CD14-positive monocyte (primary cell): ENCODE measurements around the gene ITGA3. TPM values are rescaled to one million over a fixed set of nuclear protein-coding genes. Genes with fewer than 3 reads are reported as not detected.

Experiments
- DNase-seq, 3 donors: peaks; one replicate each; pipeline ENCODE4 v3.0.0-alpha.2; 2011 to 2022
- H2AFZ ChIP-seq: 2 replicates; pipeline ENCODE4 v1.6.0; 2012; ENCODE audit warnings: mild to moderate bottlenecking, low read depth, low read length, inconsistent platforms; ENCODE audit not compliant: insufficient read depth, poor library complexity, severe bottlenecking
- H3K27ac ChIP-seq, 2 donors: 1 replicate in 1 of 2; 2 replicates in 1 of 2; pipeline ENCODE4 v1.5.1; 2012 to 2013; ENCODE audit warnings: low read length in 2 of 2, control low read depth in 1 of 2, inconsistent platforms in 1 of 2, low read depth in 1 of 2, mild to moderate bottlenecking in 1 of 2
- H3K27me3 ChIP-seq, 2 donors: one replicate each; pipeline versions ENCODE4 v1.6.0 to v1.6.1; 2011 to 2013; ENCODE audit warnings: low read length in 2 of 2; ENCODE audit not compliant: control insufficient read depth in 2 of 2, insufficient read depth in 2 of 2
- H3K36me3 ChIP-seq, 2 donors: replicated peaks in 1 of 2; 1 replicate in 1 of 2; 2 replicates in 1 of 2; pipeline versions ENCODE4 v1.5.1 to v1.6.1; 2012 to 2013; ENCODE audit warnings: low read length in 2 of 2, control low read depth in 1 of 2, inconsistent platforms in 1 of 2, mild to moderate bottlenecking in 1 of 2; ENCODE audit not compliant: insufficient read depth in 2 of 2, control insufficient read depth in 1 of 2
- H3K4me1 ChIP-seq, 2 donors: 1 replicate in 1 of 2; 2 replicates in 1 of 2; pipeline versions ENCODE4 v1.5.1 to v1.6.1; 2012 to 2013; ENCODE audit warnings: low read length in 2 of 2, control low read depth in 1 of 2, inconsistent platforms in 1 of 2, mild to moderate bottlenecking in 1 of 2, moderate library complexity in 1 of 2; ENCODE audit not compliant: insufficient read depth in 2 of 2, control insufficient read depth in 1 of 2
- H3K4me2 ChIP-seq: replicated peaks from 2 replicates; pipeline ENCODE3; 2012; ENCODE audit warnings: low read length, moderate library complexity, mild to moderate bottlenecking; ENCODE audit not compliant: poor library complexity, severe bottlenecking; ENCODE audit errors: extremely low read depth
- H3K4me3 ChIP-seq, 3 experiments: fragments of 200-600 bp in 1 of 3; sonication (generic) in 1 of 3; replicated peaks in 1 of 3; 1 replicate in 2 of 3; 2 replicates in 1 of 3; pipeline ENCODE4 v1.5.1; 2011 to 2013; ENCODE audit warnings: low read length in 3 of 3, mild to moderate bottlenecking in 3 of 3, control low read depth in 2 of 3, low read depth in 2 of 3, inconsistent platforms in 1 of 3, moderate library complexity in 1 of 3
- H3K79me2 ChIP-seq: 2 replicates; pipeline ENCODE4 v1.6.0; 2012; ENCODE audit warnings: mild to moderate bottlenecking, control low read depth, inconsistent platforms, low read length, moderate library complexity; ENCODE audit not compliant: insufficient read depth
- H3K9ac ChIP-seq: 2 replicates; pipeline ENCODE4 v1.6.0; 2017; ENCODE audit warnings: low read length, mild to moderate bottlenecking; ENCODE audit not compliant: insufficient read depth, poor library complexity, severe bottlenecking
- H3K9me3 ChIP-seq, 2 donors: replicated peaks in 1 of 2; 1 replicate in 1 of 2; 2 replicates in 1 of 2; pipeline versions ENCODE4 v1.5.1 to v1.6.1; 2012 to 2013; ENCODE audit warnings: low read length in 2 of 2, control low read depth in 1 of 2; ENCODE audit not compliant: control insufficient read depth in 1 of 2, insufficient read depth in 1 of 2
- H4K20me1 ChIP-seq: 2 replicates; pipeline ENCODE4 v1.6.0; 2012; ENCODE audit warnings: mild to moderate bottlenecking, low read length, control low read depth, moderate library complexity; ENCODE audit not compliant: insufficient read depth
- H3K27ac Mint-ChIP-seq, 7 donors: one replicate each; pipeline ENCODE4 v1.8.0; 2020; ENCODE audit warnings: mild to moderate bottlenecking in 7 of 7, mixed read lengths in 7 of 7, moderate library complexity in 6 of 7, inconsistent platforms in 2 of 7
- H3K27me3 Mint-ChIP-seq, 3 donors: one replicate each; pipeline ENCODE4 v1.8.0; 2021 to 2022; ENCODE audit warnings: low read depth in 3 of 3, mild to moderate bottlenecking in 3 of 3, mixed read lengths in 3 of 3, moderate library complexity in 3 of 3, inconsistent platforms in 1 of 3
- H3K36me3 Mint-ChIP-seq, 2 donors: one replicate each; pipeline ENCODE4 v1.8.0; 2020; ENCODE audit warnings: mixed read lengths in 2 of 2, inconsistent platforms in 1 of 2, mild to moderate bottlenecking in 1 of 2
- H3K4me1 Mint-ChIP-seq: one replicate; pipeline ENCODE4 v1.8.0; 2020; ENCODE audit warnings: mild to moderate bottlenecking, mixed read lengths
- H3K4me3 Mint-ChIP-seq, 2 donors: one replicate each; pipeline ENCODE4 v1.8.0; 2020; ENCODE audit warnings: mild to moderate bottlenecking in 2 of 2, mixed read lengths in 2 of 2, moderate library complexity in 1 of 2
- H3K9me3 Mint-ChIP-seq, 7 donors: one replicate each; pipeline ENCODE4 v1.8.0; 2020 to 2022; ENCODE audit warnings: mixed read lengths in 7 of 7, mild to moderate bottlenecking in 6 of 7, moderate library complexity in 6 of 7, inconsistent platforms in 2 of 7
- CTCF ChIP-seq: fragments of 200-600 bp; IDR thresholded peaks from one replicate; pipeline ENCODE4 v1.8.0; 2022; ENCODE audit warnings: antibody characterized with exemption, mild to moderate bottlenecking
- WGBS: methylation state at CpG from one replicate; pipeline ENCODE4 v1.1.5; 2013; ENCODE audit warnings: missing lambda C conversion rate; ENCODE audit not compliant: insufficient coverage; 5-methylcytosine and 5-hydroxymethylcytosine counted together
- intact Hi-C, 2 donors: fragments of 100-400 bp; cut with micrococcal nuclease; formaldehyde crosslinking; loops; one replicate each; pipeline versions ENCODE4 v1.15.0 to v1.15.1; 2023
- polyA plus RNA-seq, 3 donors: library from polyadenylated mRNA; depleted of rRNA in 1 of 3; unstranded in 2 of 3; stranded (reverse) in 1 of 3; fragments of 300-500 nt in 2 of 3; fragments of >200 nt in 1 of 3; fragmentation: Illumina TruSeq in 2 of 3; gene quantifications; 1 replicate in 2 of 3; 2 replicates in 1 of 3; pipeline ENCODE4 v1.2.3, GENCODE V29; 2012 to 2021

Gene ITGA3
- polyA plus RNA-seq, 3 donors, result 0.31 to 0.36 TPM; not detected in 1

- H3K36me3 Mint-ChIP-seq, result peaks cover 19 to 39% of the 10 kb centered on the region in 2 donors
- H3K27me3 Mint-ChIP-seq, result peaks cover 21 to 33% (median 31%) of the 10 kb centered on the region in 3 donors
- H3K9ac ChIP-seq, result no peak overlapping the region
- H3K79me2 ChIP-seq, result no peaks in the 10 kb centered on the region
- 85% methylated on average over 9 of the region's 14 CpGs for WGBS
- TF ChIP-seq CTCF, result no peak
- peaks cover 0 to 9% (median 3%) of the 10 kb centered on the region in 7 donors for H3K9me3 Mint-ChIP-seq
- H3K9me3 ChIP-seq, result no peaks in the 10 kb centered on the region
- peaks cover 15 to 26% of the 10 kb centered on the region in 2 donors for H3K36me3 ChIP-seq
- peaks cover 5% of the 10 kb centered on the region for H3K4me1 Mint-ChIP-seq
- intact Hi-C loops, result no loop called here
- H3K4me3 Mint-ChIP-seq, result no peak overlapping the region
- H3K4me3 ChIP-seq, result no peak overlapping the region
- H3K27ac Mint-ChIP-seq, result peak overlapping the region in 2 of 7 donors; percentile 42 to 77
- H3K27me3 ChIP-seq, result peaks cover 17 to 23% of the 10 kb centered on the region in 2 donors
- no peak overlapping the region for H3K27ac ChIP-seq
- peaks cover 0 to 1% of the 10 kb centered on the region in 2 donors for H3K4me1 ChIP-seq
- no peak overlapping the region for H2AFZ ChIP-seq
- no peaks in the 10 kb centered on the region for H4K20me1 ChIP-seq
- no peak for DNase-seq
- H3K4me2 ChIP-seq, result no peak overlapping the region
Observed at GRCh38 chr17:50111673-50112655, 56.1 kb downstream of the ITGA3 start.

DNA sequence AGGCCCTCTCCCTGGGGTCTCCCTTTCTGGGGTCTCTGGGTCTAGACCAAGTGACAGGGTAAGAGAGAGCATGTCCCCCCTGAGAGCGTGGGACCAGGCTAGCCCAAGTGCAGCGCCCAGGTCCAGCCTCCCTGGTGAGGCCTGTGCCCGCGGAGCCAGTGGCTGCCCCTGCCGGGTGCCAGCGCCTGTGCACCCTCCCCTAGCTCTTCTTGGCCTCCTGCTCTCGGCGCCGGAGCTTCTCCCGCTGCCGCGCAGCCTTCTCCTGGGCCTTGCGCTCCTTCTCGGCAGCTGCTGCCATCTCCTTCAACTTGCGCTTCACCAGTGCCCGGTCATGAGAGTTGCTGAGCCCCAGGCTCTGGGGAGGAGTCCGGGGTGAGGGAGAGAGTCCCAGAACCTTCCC lies 56.8 kb downstream of the ITGA3 start:
- H3K4me2 ChIP-seq, result no peak overlapping the region
- H3K36me3 ChIP-seq, result peaks cover 12 to 22% of the 10 kb centered on the region in 2 donors
- peaks cover 23 to 27% of the 10 kb centered on the region in 2 donors for H3K27me3 ChIP-seq
- WGBS, result 89% methylated on average over 16 of the region's 17 CpGs
- DNase-seq, result no peak
- H3K9ac ChIP-seq, result no peak overlapping the region
- peaks cover 29 to 41% (median 36%) of the 10 kb centered on the region in 3 donors for H3K27me3 Mint-ChIP-seq
- no peaks in the 10 kb centered on the region for H4K20me1 ChIP-seq
- H3K9me3 Mint-ChIP-seq, result peaks cover 0 to 9% (median 3%) of the 10 kb centered on the region in 7 donors
- no peaks in the 10 kb centered on the region for H3K79me2 ChIP-seq
- H3K9me3 ChIP-seq, result no peaks in the 10 kb centered on the region
- peaks cover 14 to 32% of the 10 kb centered on the region in 2 donors for H3K36me3 Mint-ChIP-seq
- H3K27ac Mint-ChIP-seq, result peak overlapping the region in 2 of 7 donors; percentile 53 to 86
- no peak overlapping the region for H3K4me3 ChIP-seq
- H3K27ac ChIP-seq, result no peak overlapping the region
- intact Hi-C loops, result no loop called here
- no peak overlapping the region for H2AFZ ChIP-seq
- H3K4me1 ChIP-seq, result peaks cover 4 to 9% of the 10 kb centered on the region in 2 donors
- no peak overlapping the region for H3K4me3 Mint-ChIP-seq
- peaks cover 8% of the 10 kb centered on the region for H3K4me1 Mint-ChIP-seq
- no peak for TF ChIP-seq CTCF
